Sigmoid colon (tissue), 4 donors: Measurements from ENCODE around the gene CCDC170.

Experiments used
- POLR2AphosphoS5 ChIP-seq, 4 donors: sonication (generic); formaldehyde crosslinking; IDR thresholded peaks; one replicate each; pipeline ENCODE4 v1.6.1; 2017; ENCODE audit warnings: antibody characterized with exemption in 4 of 4
- TF ChIP-seq, protein P1 (sequence below), 4 experiments: fragments of 450-650 bp in 3 of 4; fragments of 200-600 bp in 1 of 4; IDR thresholded peaks; one replicate each; pipeline ENCODE4 v1.5.1; 2016 to 2019; ENCODE audit warnings: antibody characterized with exemption in 4 of 4, mild to moderate bottlenecking in 3 of 4, moderate library complexity in 2 of 4

DNA sequence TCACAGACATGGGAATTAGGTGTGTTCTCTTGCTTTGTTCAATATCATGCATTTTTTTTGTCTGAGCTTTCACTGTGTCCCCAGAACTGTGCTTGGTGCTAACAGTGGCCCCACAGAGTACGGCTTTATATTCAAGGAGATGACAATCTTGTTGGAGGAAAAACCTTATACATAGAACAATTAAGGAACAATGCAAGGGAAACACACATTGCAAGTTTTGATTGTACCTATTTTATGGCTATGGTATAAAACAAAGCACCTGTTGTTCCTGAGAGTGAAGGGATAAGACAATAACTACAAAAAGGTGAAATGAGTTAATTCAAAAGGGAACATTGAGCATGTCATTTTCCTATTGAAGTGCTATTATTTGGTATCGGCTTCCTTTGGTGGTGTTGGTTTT, 169.7 kb downstream of the CCDC170 start:
- no peak for TF ChIP-seq POLR2AphosphoS5 (IDR thresholded peaks at IDR 0.05)
- TF ChIP-seq, protein P1, sequence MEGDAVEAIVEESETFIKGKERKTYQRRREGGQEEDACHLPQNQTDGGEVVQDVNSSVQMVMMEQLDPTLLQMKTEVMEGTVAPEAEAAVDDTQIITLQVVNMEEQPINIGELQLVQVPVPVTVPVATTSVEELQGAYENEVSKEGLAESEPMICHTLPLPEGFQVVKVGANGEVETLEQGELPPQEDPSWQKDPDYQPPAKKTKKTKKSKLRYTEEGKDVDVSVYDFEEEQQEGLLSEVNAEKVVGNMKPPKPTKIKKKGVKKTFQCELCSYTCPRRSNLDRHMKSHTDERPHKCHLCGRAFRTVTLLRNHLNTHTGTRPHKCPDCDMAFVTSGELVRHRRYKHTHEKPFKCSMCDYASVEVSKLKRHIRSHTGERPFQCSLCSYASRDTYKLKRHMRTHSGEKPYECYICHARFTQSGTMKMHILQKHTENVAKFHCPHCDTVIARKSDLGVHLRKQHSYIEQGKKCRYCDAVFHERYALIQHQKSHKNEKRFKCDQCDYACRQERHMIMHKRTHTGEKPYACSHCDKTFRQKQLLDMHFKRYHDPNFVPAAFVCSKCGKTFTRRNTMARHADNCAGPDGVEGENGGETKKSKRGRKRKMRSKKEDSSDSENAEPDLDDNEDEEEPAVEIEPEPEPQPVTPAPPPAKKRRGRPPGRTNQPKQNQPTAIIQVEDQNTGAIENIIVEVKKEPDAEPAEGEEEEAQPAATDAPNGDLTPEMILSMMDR (IDR thresholded peaks at IDR 0.05), result no peak
